DOHH2 (cell line): Measurements from ENCODE around the gene PCCA.

Source experiments
- CTCF ChIP-seq: fragments of 200-600 bp; sonication (generic); IDR thresholded peaks from one replicate; pipeline ENCODE4 v1.5.1; 2014; ENCODE audit warnings: antibody characterized with exemption, mild to moderate bottlenecking, low read depth, low read length; ENCODE audit not compliant: poor library complexity, severe bottlenecking
- EZH2phosphoT487 ChIP-seq: fragments of 200-600 bp; sonication (generic); IDR thresholded peaks from 2 replicates; pipeline ENCODE4 v1.6.1; 2017; ENCODE audit warnings: borderline replicate concordance, mild to moderate bottlenecking, antibody characterized with exemption, low read length, moderate library complexity, mixed read lengths

DNA sequence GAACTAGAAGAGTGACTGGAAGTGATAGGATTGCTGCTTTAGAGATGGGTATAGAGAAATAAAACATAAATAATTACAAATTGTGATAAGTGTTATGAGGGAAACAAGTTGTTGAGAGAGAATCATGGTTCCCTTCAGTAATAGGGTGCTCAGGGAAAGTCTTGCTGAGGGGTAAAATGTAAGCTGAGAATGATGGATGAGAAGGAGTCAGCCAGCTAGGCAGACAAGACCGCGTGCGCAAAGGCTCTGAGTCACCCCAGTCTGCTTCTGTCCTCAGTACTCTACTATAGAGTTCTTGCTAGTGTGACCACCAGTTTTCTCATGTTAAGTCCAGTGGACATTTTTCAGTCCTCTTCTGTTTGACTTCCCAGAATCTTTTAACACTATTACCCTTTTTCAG, 39.5 kb downstream of the PCCA start:
- TF ChIP-seq CTCF (no peak), EZH2phosphoT487 (no peak)
